Measurements from ENCODE around the gene B9D1.

B9D1 gene

DNA sequence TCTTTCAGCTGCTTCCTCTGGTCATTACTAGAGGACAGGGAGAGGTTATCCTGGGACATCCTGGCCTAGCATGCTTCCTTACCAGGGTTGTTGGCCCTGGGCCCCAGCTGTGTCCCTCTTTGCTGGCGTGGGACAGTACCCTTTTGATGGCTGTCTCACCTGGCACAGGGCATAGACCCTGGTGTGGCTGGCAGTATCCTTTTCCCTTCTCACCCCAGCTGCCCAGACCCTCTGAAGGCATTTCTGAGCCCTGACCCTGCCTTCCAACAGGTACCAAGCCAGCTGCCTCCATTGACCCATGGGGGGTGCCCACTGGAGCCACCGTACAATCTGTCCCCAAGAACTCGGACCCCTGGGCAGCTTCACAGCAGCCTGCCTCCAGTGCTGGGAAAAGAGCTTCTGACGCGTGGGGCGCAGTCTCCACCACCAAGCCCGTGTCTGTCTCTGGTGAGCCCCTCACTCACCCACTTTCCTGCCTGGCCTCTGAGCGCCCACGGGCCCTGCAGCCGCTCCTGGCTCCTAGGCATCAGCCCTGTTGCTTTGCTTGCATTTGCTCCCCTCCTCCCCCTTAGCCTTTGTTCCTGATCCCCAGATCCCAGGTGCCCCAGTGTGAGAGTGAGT lies 34.0 kb downstream of the B9D1 start:
- POLR2A ChIA-PET, result interaction anchor here (0.9 kb wide), 1 partner anchor 49 kb away, joined by 4 read pairs; the partner anchor contains the start of gene MAPK7
- no peak for TF ChIP-seq ARNT (IDR thresholded peaks at IDR 0.05)
- no peak for TF ChIP-seq SP1 (IDR thresholded peaks at IDR 0.05)
- no peak for TF ChIP-seq FOXA1 (IDR thresholded peaks at IDR 0.05)
- TF ChIP-seq FOXM1 (IDR thresholded peaks at IDR 0.05; ENCODE audit: borderline replicate concordance), result no peak
- no peak for TF ChIP-seq NFRKB (IDR thresholded peaks at IDR 0.05)
- TF ChIP-seq, protein P1, sequence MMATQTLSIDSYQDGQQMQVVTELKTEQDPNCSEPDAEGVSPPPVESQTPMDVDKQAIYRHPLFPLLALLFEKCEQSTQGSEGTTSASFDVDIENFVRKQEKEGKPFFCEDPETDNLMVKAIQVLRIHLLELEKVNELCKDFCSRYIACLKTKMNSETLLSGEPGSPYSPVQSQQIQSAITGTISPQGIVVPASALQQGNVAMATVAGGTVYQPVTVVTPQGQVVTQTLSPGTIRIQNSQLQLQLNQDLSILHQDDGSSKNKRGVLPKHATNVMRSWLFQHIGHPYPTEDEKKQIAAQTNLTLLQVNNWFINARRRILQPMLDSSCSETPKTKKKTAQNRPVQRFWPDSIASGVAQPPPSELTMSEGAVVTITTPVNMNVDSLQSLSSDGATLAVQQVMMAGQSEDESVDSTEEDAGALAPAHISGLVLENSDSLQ (IDR thresholded peaks at IDR 0.05), result no peak
- no peak for TF ChIP-seq LEF1 (IDR thresholded peaks at IDR 0.05; ENCODE audit: borderline replicate concordance)
- TF ChIP-seq ELF4 (IDR thresholded peaks at IDR 0.05), result no peak
- TF ChIP-seq HDGF (IDR thresholded peaks at IDR 0.05; ENCODE audit: borderline replicate concordance), result no peak
- TF ChIP-seq ZNF384 (IDR thresholded peaks at IDR 0.05), result no peak
- no peak for TF ChIP-seq FOXK2 (IDR thresholded peaks at IDR 0.05)
- TF ChIP-seq CTBP1 (IDR thresholded peaks at IDR 0.05; ENCODE audit: borderline replicate concordance), result no peak
- no peak for TF ChIP-seq L3MBTL2 (conservative IDR thresholded peaks at IDR 0.05)
- no peak for TF ChIP-seq SUZ12 (IDR thresholded peaks at IDR 0.05)
- no peak for TF ChIP-seq TARDBP (IDR thresholded peaks at IDR 0.05)
- no peak for TF ChIP-seq BHLHE40 (IDR thresholded peaks at IDR 0.05; ENCODE audit: borderline replicate concordance)
- CTCF ChIA-PET, result interaction anchor here (0.5 to 2.3 kb wide), 2 partner anchors 9 to 10 kb away, joined by 3 to 8 read pairs; no protein-coding TSS in a partner anchor
- no peak for DNase-seq (ENCODE audit: extremely low spot score)

DNA sequence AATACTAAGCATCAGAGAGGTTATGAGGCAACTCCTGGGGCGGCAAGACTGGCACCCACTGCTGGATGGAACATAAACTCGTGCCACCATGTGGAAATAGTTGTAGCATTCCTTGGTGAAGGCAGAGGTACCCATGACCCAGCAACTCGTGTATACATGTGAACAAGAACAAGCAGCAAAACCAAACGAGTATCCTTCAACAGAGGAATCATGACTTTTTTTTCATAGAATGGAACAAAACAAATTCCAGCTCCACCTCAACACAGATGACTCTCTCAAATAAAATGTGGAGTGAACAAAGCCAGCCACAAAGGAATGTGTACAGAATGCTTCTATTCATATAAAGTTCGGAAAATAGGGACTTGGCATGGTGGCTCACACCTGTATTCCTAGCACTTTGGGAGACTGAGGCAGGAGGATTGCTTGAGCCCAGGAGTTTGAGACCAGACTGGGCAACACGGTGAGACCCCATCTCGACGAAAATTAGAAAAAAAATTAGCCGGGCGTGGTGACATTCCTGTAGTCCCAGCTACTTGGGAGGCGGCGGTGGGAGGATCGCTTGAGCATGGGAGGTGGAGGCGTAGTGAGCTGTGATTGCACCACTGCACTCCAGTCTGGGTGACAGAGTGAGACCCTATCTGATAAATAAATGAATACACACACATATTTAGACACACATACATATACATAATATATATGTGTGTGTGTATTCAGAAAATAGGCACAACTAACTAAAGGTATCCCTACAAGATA lies 35.3 kb downstream of the B9D1 start:
- ChIA-PET POLR2A (no interaction called here), CTCF (no interaction called here)
- no peak for DNase-seq (ENCODE audit: extremely low spot score)
- TF ChIP-seq FOXK2 (IDR thresholded peaks at IDR 0.05), result no peak
- no peak for TF ChIP-seq FOXM1 (IDR thresholded peaks at IDR 0.05; ENCODE audit: borderline replicate concordance)
- TF ChIP-seq, protein P1 (IDR thresholded peaks at IDR 0.05), result no peak
- no peak for TF ChIP-seq BHLHE40 (IDR thresholded peaks at IDR 0.05; ENCODE audit: borderline replicate concordance)
- no peak for TF ChIP-seq FOXA1 (IDR thresholded peaks at IDR 0.05)
- no peak for TF ChIP-seq ZNF384 (IDR thresholded peaks at IDR 0.05)
- no peak for TF ChIP-seq SUZ12 (IDR thresholded peaks at IDR 0.05)
- TF ChIP-seq LEF1 (IDR thresholded peaks at IDR 0.05; ENCODE audit: borderline replicate concordance), result no peak
- no peak for TF ChIP-seq NFRKB (IDR thresholded peaks at IDR 0.05)
- no peak for TF ChIP-seq ARNT (IDR thresholded peaks at IDR 0.05)

DNA sequence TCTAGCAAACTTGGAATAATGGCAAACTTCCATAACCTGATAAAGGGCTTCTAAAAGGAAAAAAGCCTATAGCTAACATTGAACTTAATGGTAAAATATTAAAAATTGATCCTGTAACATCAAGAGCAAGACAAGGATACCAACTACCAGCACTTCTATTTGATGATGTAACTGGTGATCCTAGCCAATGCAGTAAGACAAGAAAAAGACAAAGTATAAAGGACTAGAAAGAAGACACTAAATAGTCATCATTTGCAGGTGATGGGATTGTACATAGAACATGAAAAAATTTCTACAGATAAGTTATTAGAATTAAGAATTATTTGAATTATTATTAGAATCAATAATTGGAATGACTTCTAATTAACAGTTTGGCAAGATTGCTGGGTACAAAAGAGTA lies 37.0 kb downstream of the B9D1 start:
- POLR2A ChIA-PET, result no interaction called here
- TF ChIP-seq BHLHE40 (IDR thresholded peaks at IDR 0.05; ENCODE audit: borderline replicate concordance) (no peak), CTBP1 (IDR thresholded peaks at IDR 0.05; ENCODE audit: borderline replicate concordance) (no peak), SUZ12 (IDR thresholded peaks at IDR 0.05) (no peak), NFRKB (IDR thresholded peaks at IDR 0.05) (no peak), FOXA1 (IDR thresholded peaks at IDR 0.05) (no peak), L3MBTL2 (conservative IDR thresholded peaks at IDR 0.05) (no peak), LEF1 (IDR thresholded peaks at IDR 0.05; ENCODE audit: borderline replicate concordance) (no peak), ELF4 (IDR thresholded peaks at IDR 0.05) (no peak), SP1 (IDR thresholded peaks at IDR 0.05) (no peak), ZNF384 (IDR thresholded peaks at IDR 0.05) (no peak), FOXK2 (IDR thresholded peaks at IDR 0.05) (no peak), HDGF (IDR thresholded peaks at IDR 0.05; ENCODE audit: borderline replicate concordance) (no peak), FOXM1 (IDR thresholded peaks at IDR 0.05; ENCODE audit: borderline replicate concordance) (no peak), TARDBP (IDR thresholded peaks at IDR 0.05) (no peak), ARNT (IDR thresholded peaks at IDR 0.05) (no peak)
- TF ChIP-seq, protein P1 (IDR thresholded peaks at IDR 0.05), result no peak
- no peak for DNase-seq (ENCODE audit: extremely low spot score)
- CTCF ChIA-PET, result no interaction called here

DNA sequence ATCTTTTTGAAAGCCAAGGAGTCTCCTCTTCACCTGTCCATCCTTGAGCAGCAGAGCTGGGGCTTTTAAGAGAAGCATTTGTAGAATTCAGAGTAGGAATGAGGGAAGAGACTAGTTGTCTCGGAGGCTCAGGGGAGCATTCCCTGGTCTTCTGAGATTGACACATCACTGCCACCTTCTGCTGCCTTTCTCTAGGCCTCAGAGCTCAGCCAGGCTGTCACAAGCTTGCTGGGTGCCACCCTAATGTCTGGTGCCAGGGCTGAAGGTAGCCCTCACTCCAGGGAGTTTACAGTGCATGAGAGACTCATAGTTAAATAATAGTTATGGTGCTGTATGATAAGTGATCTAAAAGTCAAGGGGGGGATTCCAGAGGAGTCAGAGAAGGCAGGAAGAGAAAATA lies 39.7 kb downstream of the B9D1 start:
- no peak for DNase-seq (ENCODE audit: extremely low spot score)
- CTCF ChIA-PET, result interaction anchor here (0.7 to 1.1 kb wide), 3 partner anchors 15 to 690 kb away, joined by 3 to 4 read pairs (median 3); no protein-coding TSS in a partner anchor
- POLR2A ChIA-PET, result no interaction called here
- TF ChIP-seq LEF1 (IDR thresholded peaks at IDR 0.05; ENCODE audit: borderline replicate concordance) (no peak), TARDBP (IDR thresholded peaks at IDR 0.05) (no peak), FOXA1 (IDR thresholded peaks at IDR 0.05) (no peak), ARNT (IDR thresholded peaks at IDR 0.05) (no peak), BHLHE40 (IDR thresholded peaks at IDR 0.05; ENCODE audit: borderline replicate concordance) (no peak), HDGF (IDR thresholded peaks at IDR 0.05; ENCODE audit: borderline replicate concordance) (no peak), SUZ12 (IDR thresholded peaks at IDR 0.05) (no peak), ZNF384 (IDR thresholded peaks at IDR 0.05) (no peak), FOXM1 (IDR thresholded peaks at IDR 0.05; ENCODE audit: borderline replicate concordance) (no peak), CTBP1 (IDR thresholded peaks at IDR 0.05; ENCODE audit: borderline replicate concordance) (no peak), NFRKB (IDR thresholded peaks at IDR 0.05) (no peak), ELF4 (IDR thresholded peaks at IDR 0.05) (no peak), SP1 (IDR thresholded peaks at IDR 0.05) (no peak), L3MBTL2 (conservative IDR thresholded peaks at IDR 0.05) (no peak)
- TF ChIP-seq, protein P1 (IDR thresholded peaks at IDR 0.05), result no peak
